Central memory CD4-positive, alpha-beta T cell (primary cell): ENCODE measurements around the gene NAA80.

Experiments used
- DNase-seq: peaks from one replicate; pipeline ENCODE4 v3.0.0; 2022

The NAA80 gene

DNA sequence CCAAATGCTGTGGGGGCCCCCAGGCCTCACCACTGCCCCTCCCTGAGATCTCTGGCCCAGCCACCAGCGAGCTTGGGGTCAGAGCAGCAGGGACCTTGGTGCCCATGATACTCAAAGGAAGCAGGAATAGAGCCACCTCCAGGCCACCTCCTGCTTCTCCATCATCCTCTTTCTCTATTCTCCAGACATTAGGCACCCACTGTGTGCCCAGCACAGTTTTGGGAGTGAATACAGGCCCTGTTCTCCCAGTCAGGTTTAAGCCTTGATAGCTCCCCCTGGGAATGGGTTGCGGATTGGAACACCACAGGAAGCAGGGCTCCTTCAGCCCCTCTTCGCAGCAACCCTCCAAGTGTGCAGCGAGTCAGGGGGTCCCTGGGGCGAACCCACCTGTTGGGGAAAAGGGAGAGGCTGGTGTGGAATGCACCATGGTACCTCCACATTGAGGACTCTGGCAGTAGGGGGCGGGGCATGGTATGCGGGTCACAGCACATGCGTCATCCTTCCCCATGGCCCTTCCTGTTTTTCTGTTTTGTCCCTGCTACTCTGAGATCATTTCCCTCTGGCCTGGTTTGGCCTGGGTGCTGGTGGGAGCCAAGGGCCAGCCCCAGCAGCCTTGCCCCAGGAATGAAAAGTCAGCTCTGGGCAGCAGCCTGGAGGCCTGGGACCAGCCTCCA, 44.5 kb downstream of the NAA80 start:
- no peak for DNase-seq

DNA sequence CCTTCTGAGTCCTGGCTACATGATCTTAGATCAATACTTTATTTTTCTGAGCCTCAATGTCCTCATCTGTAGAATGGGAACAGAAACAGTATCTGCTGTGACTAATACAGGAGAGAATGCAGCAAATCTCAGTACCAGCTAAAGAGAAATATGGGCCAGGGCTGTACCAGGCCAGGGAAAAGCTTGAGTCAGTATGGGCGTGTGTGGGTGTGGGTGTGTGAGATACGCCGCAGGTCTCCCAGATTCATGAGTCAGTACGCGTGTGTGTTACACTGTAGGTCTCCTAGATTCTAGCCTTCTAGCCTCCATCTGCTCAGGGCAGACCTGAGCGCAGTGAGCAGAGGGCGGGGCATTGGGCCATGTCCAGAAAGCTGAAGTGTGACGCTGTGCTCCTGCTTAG, 48.0 kb downstream of the NAA80 start:
- no peak for DNase-seq

DNA sequence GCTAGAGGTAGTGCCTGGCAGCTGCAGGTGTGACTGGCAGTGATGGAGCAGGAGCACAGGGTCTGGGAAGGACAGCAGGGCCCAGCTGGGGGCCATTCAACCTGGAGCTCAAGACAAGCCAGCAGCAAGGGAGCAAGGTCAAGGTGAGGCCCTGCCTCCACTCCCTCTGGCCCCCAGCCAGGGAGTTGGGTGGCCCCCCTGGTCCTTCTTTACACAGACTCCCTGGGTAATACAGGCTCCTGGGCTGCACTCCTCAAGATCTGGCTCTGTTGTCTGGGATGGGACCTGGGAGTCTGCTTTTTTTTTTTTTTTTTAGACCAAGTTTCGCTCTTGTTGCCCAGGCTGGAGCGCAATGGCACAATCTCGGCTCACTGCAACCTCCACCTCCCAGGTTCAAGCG, 48.7 kb downstream of the NAA80 start:
- no peak for DNase-seq

DNA sequence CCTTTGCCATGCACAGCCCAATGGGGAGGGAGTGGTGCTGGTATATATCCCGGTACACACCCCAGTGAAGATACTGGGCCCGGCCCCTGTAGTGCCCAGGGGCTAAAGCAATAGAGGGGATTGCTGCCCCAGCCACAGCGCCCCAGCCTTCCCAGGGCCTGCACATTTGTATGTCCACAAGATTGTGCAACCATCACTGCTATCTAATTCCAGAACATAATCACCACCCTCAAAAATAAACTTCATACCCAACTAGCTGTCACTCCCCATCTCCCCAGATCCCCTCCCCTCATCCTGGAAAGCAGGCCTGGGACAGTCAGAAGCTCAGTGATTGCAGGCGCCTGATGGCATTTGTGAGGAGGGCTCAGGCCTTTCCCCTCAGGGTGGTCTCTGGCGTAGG, 49.7 kb downstream of the NAA80 start:
- DNase-seq, result no peak

DNA sequence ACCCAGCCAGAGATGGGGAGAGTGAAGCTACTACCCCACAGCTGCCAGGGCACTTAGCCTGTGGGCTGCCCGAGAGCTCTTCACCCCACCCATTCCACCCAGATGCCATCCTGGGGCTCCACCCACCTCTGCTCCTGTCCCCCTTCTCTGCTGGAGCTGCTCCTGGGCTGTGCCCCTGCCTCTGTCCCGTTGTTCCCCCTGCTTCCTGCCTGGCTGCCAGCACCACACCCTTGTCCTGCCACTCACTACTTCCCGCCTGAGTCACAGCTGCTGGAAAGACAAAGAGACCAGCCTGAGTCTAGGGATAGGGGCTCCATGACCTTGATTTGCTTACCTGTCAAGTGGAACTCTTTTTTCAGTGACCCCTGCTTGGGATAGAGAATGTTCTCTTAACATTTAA, 50.8 kb downstream of the NAA80 start:
- DNase-seq, result no peak

DNA sequence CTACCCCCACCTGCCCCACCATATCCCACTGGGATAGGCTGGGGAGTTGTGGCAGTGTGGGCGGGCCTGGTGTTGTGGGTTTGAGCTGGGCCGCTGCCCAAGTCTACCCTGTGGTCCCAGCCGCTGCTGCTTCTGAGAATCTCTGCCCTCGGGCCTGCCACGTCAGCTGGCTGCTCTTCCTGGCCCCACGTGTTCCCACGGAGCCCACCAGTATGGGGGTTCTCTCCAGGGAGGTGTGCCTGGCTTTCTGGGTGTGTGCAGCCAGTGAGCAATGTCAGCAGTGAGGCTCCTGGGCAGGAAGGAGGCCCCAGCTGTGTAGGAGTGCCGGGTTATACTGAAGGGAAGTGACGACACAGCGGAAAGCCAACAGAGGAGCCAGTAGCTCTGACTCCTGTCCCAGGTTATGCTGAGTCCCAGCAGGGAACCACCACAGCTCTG, 52.7 kb downstream of the NAA80 start:
- peak; percentile 81 for DNase-seq
